HepG2 (cell line): ENCODE data around the gene CDCP1. TPM values are rescaled to one million over a fixed set of nuclear protein-coding genes. Genes with fewer than 3 reads are reported as not detected.

Experiments used
- ATAC-seq: fragments of 200-7000 bp; cut with Tn5 transposase; 3 replicates; pipeline ENCODE4 v1.9.1; 2020; ENCODE audit warnings: mild to moderate bottlenecking, moderate library complexity
- BruUV-seq: library from RNA; stranded (reverse); fragments of 400-500 nt; replicated peaks from 2 replicates; lab custom pipeline; 2021; lab: Mats Ljungman, UMichigan
- CTCF ChIA-PET: fragments of 300-600 bp; formaldehyde crosslinking; extraction: SDS; loops from one replicate; lab custom pipeline; 2021; ENCODE audit warnings: low total read pairs, inconsistent platforms, low intra/inter-chr PET ratio; lab: Yijun Ruan, JAX
- POLR2A ChIA-PET: fragments of 350-600 bp; sonication (Branson Sonifier 250); formaldehyde crosslinking; loops from one replicate; lab custom pipeline; 2020; ENCODE audit warnings: antibody characterized with exemption, inconsistent platforms; lab: Yijun Ruan, JAX
- DNase-seq: peaks from one replicate; pipeline ENCODE4 v3.0.0-alpha.2; 2015; ENCODE audit warnings: low spot score
- FAIRE-seq: peaks from 3 replicates; lab custom pipeline; 2011; peaks lifted over from hg19 to GRCh38; lab: Jason Lieb, UNC
- H2AFZ ChIP-seq: one replicate; pipeline ENCODE4 v1.6.1; 2011; ENCODE audit warnings: low read length, inconsistent platforms
- H3K27ac ChIP-seq: fragments of 300-600 bp; 3 replicates; pipeline ENCODE4 v1.8.0; 2011; ENCODE audit warnings: mixed run types, mild to moderate bottlenecking, mixed read lengths, low read length, inconsistent platforms; ENCODE audit not compliant: insufficient read depth; ENCODE audit errors: extremely low read length
- H3K27me3 ChIP-seq, 2 experiments: fragments of 200-600 bp in 1 of 2; 2 replicates in 1 of 2; 3 replicates in 1 of 2; pipeline versions ENCODE4 v1.6.0 to v1.8.0; 2011; ENCODE audit warnings: low read length in 2 of 2, mild to moderate bottlenecking in 2 of 2, moderate library complexity in 2 of 2, inconsistent platforms in 1 of 2; ENCODE audit not compliant: insufficient read depth in 2 of 2, control insufficient read depth in 1 of 2
- H3K36me3 ChIP-seq, 2 experiments: fragments of 200-600 bp in 1 of 2; replicated peaks in 1 of 2; 2 replicates in 1 of 2; 3 replicates in 1 of 2; pipeline versions ENCODE4 v1.5.1 to v1.8.0; 2011; ENCODE audit warnings: low read length in 2 of 2, inconsistent platforms in 1 of 2; ENCODE audit not compliant: insufficient read depth in 2 of 2, control insufficient read depth in 1 of 2
- H3K4me1 ChIP-seq: 2 replicates; pipeline ENCODE4 v1.5.1; 2012; ENCODE audit warnings: low read length, inconsistent platforms; ENCODE audit not compliant: insufficient read depth
- H3K4me2 ChIP-seq: 2 replicates; pipeline ENCODE4 v1.6.0; 2011; ENCODE audit warnings: low read depth, low read length, inconsistent platforms
- H3K4me3 ChIP-seq, 3 experiments: fragments of 200-600 bp in 1 of 3; sonication (generic), shearing (Covaris generic) in 1 of 3; replicated peaks in 1 of 3; 2 replicates each; pipeline ENCODE4 v1.5.1; 2011 to 2016; ENCODE audit warnings: low read length in 3 of 3, inconsistent platforms in 2 of 3, low read depth in 2 of 3, mild to moderate bottlenecking in 2 of 3, control low read depth in 1 of 3, mixed read lengths in 1 of 3; ENCODE audit not compliant: insufficient read depth in 1 of 3
- H3K79me2 ChIP-seq: one replicate; pipeline ENCODE4 v1.6.1; 2011; ENCODE audit warnings: low read length, inconsistent platforms; ENCODE audit not compliant: insufficient read depth
- H3K9ac ChIP-seq: 2 replicates; pipeline ENCODE4 v1.6.0; 2011; ENCODE audit warnings: mild to moderate bottlenecking, low read depth, low read length, inconsistent platforms; ENCODE audit not compliant: insufficient read depth
- H3K9me3 ChIP-seq: 2 replicates; pipeline ENCODE4 v1.5.1; 2012; ENCODE audit warnings: mild to moderate bottlenecking, low read length
- H4K20me1 ChIP-seq: 2 replicates; pipeline ENCODE4 v1.6.0; 2011; ENCODE audit warnings: inconsistent platforms, mild to moderate bottlenecking, low read length, moderate library complexity; ENCODE audit not compliant: insufficient read depth
- ATAD3A ChIP-seq: sonication (generic); formaldehyde crosslinking; IDR thresholded peaks from 2 replicates; pipeline ENCODE4 v1.4.0; 2020; ENCODE audit warnings: missing genetic modification reagents
- DNMT1 ChIP-seq: sonication (generic); formaldehyde crosslinking; IDR thresholded peaks from 2 replicates; pipeline ENCODE4 v1.5.1; 2020; ENCODE audit warnings: mild to moderate bottlenecking, missing genetic modification reagents
- ETS1 ChIP-seq: sonication (generic); formaldehyde crosslinking; IDR thresholded peaks from 2 replicates; pipeline ENCODE4 v1.4.0; 2020; ENCODE audit warnings: missing genetic modification reagents
- GLMP ChIP-seq: sonication (generic); formaldehyde crosslinking; IDR thresholded peaks from 2 replicates; pipeline ENCODE4 v1.9.0; 2021; ENCODE audit warnings: missing genetic modification reagents, mild to moderate bottlenecking, borderline replicate concordance
- JARID2 ChIP-seq: sonication (generic); formaldehyde crosslinking; IDR thresholded peaks from 2 replicates; pipeline ENCODE4 v1.8.1; 2023; ENCODE audit warnings: missing genetic modification reagents, inconsistent platforms; ENCODE audit not compliant: insufficient replicate concordance
- MBNL3 ChIP-seq: fragments of 250-450 bp; sonication (Bioruptor Pico); conservative IDR thresholded peaks from 2 replicates; pipeline ENCODE4 v1.8.0; 2022; ENCODE audit warnings: mild to moderate bottlenecking, inconsistent platforms
- THRA ChIP-seq: sonication (generic); formaldehyde crosslinking; IDR thresholded peaks from 2 replicates; pipeline ENCODE4 v1.4.0; 2020; ENCODE audit warnings: missing genetic modification reagents, borderline replicate concordance
- ZBTB40 ChIP-seq, 2 experiments: fragments of 450-650 bp in 1 of 2; sonication (generic) in 1 of 2; formaldehyde crosslinking in 1 of 2; IDR thresholded peaks; 2 replicates each; pipeline versions ENCODE4 v1.6.1 to v1.8.0; 2016 to 2022; ENCODE audit warnings: antibody characterized with exemption in 1 of 2, mild to moderate bottlenecking in 1 of 2, missing genetic modification reagents in 1 of 2
- WGBS: methylation state at CpG from one replicate; pipeline ENCODE4 v1.1.6; 2017; ENCODE audit warnings: low lambda C conversion rate; 5-methylcytosine and 5-hydroxymethylcytosine counted together
- in situ Hi-C: cut with HindIII; loops from 2 replicates; pipeline ENCODE4 v1.10.0; 2017; ENCODE audit warnings: low pct_unique_long_range_greater_than_20kb; ENCODE audit not compliant: extremely low pct_ligation_motif_present
- intact Hi-C: fragments of 100-400 bp; cut with micrococcal nuclease; formaldehyde crosslinking; loops from one replicate; pipeline ENCODE4 v1.10.0; 2022; ENCODE audit not compliant: unreplicated experiment
- polyA plus RNA-seq, 8 experiments: library from polyadenylated mRNA; depleted of rRNA in 3 of 8; stranded (reverse) in 7 of 8; unstranded in 1 of 8; fragments of >200 nt; fragmentation: Illumina TruSeq in 4 of 8; extraction: Trizol in 4 of 8; gene quantifications; 2 replicates each; pipeline versions ENCODE4 v1.2.1 to v1.2.3, GENCODE V29; 2011 to 2016; ENCODE audit warnings: low read depth in 4 of 8, missing spikeins in 1 of 8, mixed read lengths in 1 of 8; ENCODE audit not compliant: insufficient read depth in 1 of 8
- total RNA-seq, 5 experiments: library from RNA; depleted of rRNA; stranded (reverse); fragments of >200 nt; fragmentation: Illumina TruSeq; extraction: Trizol; gene quantifications; 2 replicates each; pipeline ENCODE4 v1.2.3, GENCODE V29; 2016; ENCODE audit warnings: low read depth in 1 of 5

The CDCP1 gene
- total and polyA plus RNA-seq, 2 of the 13 experiments (the other 11 are each of a cell fraction or from before 2014, with no cell fraction given): 0.11 to 0.18 TPM

GRCh38 chr3:45130476-45130875 lies 15.7 kb downstream of the CDCP1 start (continued):
- no peak for TF ChIP-seq ZBTB40 (IDR thresholded peaks at IDR 0.05)
- TF ChIP-seq ZBTB40 (CRISPR knock-in tag; IDR thresholded peaks at IDR 0.05): no peak

- FAIRE-seq (no peak), DNase-seq (no peak), ATAC-seq (no peak)
- H3K79me2 ChIP-seq: no peaks in the 10 kb centered on the region
- in situ Hi-C loops (no loop called here), intact Hi-C loops (no loop called here)
- 47% methylated on average over 4 of the region's 4 CpGs for WGBS
- H3K4me2 ChIP-seq: no peak overlapping the region
- H2AFZ ChIP-seq: no peak overlapping the region
- ChIA-PET CTCF (no interaction called here), POLR2A (no interaction called here)
- no peak overlapping the region for H3K9ac ChIP-seq
- no peaks in the 10 kb centered on the region for H3K4me1 ChIP-seq
- H3K27me3 ChIP-seq: no peaks in the 10 kb centered on the region
- no peak overlapping the region for H3K27ac ChIP-seq
- H3K9me3 ChIP-seq: no peaks in the 10 kb centered on the region
- no peaks in the 10 kb centered on the region for H4K20me1 ChIP-seq
- no peak overlapping the region for H3K4me3 ChIP-seq
- no peaks in the 10 kb centered on the region for H3K36me3 ChIP-seq
- BruUV-seq: no TSS peak
- TF ChIP-seq DNMT1 (CRISPR knock-in tag) (no peak), GLMP (CRISPR knock-in tag) (no peak), ATAD3A (CRISPR knock-in tag) (no peak), THRA (CRISPR knock-in tag) (no peak), JARID2 (CRISPR knock-in tag) (no peak), ETS1 (no peak), MBNL3 (CRISPR knock-in tag) (no peak)
Observed at GRCh38 chr3:45128950-45129349, 17.2 kb downstream of the CDCP1 start.
